Endothelial cell of umbilical vein (primary cell): ENCODE data around the gene SLC13A1.

ENCODE experiments used
- CTCF ChIP-seq, 2 donors: IDR thresholded peaks; 1 replicate in 1 of 2; 2 replicates in 1 of 2; pipeline ENCODE4 v1.5.1; 2011; ENCODE audit warnings: low read length in 2 of 2, mild to moderate bottlenecking in 2 of 2, moderate library complexity in 2 of 2, control low read depth in 1 of 2, inconsistent platforms in 1 of 2, low read depth in 1 of 2; ENCODE audit not compliant: insufficient read depth in 1 of 2; ENCODE audit errors: extremely low read depth in 1 of 2
- EZH2 ChIP-seq: IDR thresholded peaks from 2 replicates; pipeline ENCODE4 v1.6.1; 2012; ENCODE audit warnings: borderline replicate concordance, low read depth, mild to moderate bottlenecking, moderate library complexity, low read length, inconsistent platforms; ENCODE audit not compliant: severe bottlenecking
- MAX ChIP-seq: IDR thresholded peaks from 2 replicates; pipeline ENCODE4 v1.6.1; 2011; ENCODE audit not compliant: insufficient read depth, insufficient read length

- TF ChIP-seq CTCF (IDR thresholded peaks at IDR 0.05; ENCODE audit: extremely low read depth in 1 of 2, insufficient read depth in 1 of 2, low read depth in 1 of 2, low read length in 2 of 2) (no peak), EZH2 (no peak), MAX (no peak)
These were observed 67.8 kb downstream of the SLC13A1 start for GRCh38 chr7:123131961-123132360.
